K562 (cell line): Measurements from ENCODE around the gene TIMP2. TPM values are rescaled to one million over a fixed set of nuclear protein-coding genes. Genes with fewer than 3 reads are reported as not detected.

Source experiments
- DNMT1 ChIP-seq: fragments of 450-650 bp; IDR thresholded peaks from 2 replicates; pipeline ENCODE4 v1.6.1; 2016; ENCODE audit warnings: antibody characterized with exemption, mild to moderate bottlenecking
- ETV6 ChIP-seq, 3 experiments: fragments of 150-350 bp in 1 of 3; sonication (generic) in 1 of 3; formaldehyde crosslinking in 1 of 3; IDR thresholded peaks; 2 replicates each; pipeline versions ENCODE4 v1.6.1 to v1.8.0; 2014 to 2022; ENCODE audit warnings: borderline replicate concordance in 2 of 3, low read depth in 2 of 3, antibody characterized with exemption in 1 of 3, low read length in 1 of 3, mild to moderate bottlenecking in 1 of 3, missing genetic modification reagents in 1 of 3
- FOXA3 ChIP-seq, 2 experiments: fragments of 450-650 bp in 1 of 2; sonication (generic) in 1 of 2; formaldehyde crosslinking; IDR thresholded peaks in 1 of 2; conservative IDR thresholded peaks in 1 of 2; 2 replicates each; pipeline versions ENCODE4 v1.4.0 to v1.8.0; 2020 to 2022; ENCODE audit warnings: mild to moderate bottlenecking in 2 of 2, missing genetic modification reagents in 1 of 2
- GABPA ChIP-seq: fragments of 200-800 bp; sonication (Bioruptor generic); conservative IDR thresholded peaks from 2 replicates; pipeline ENCODE4 v1.6.1; 2016; ENCODE audit warnings: low read depth, missing genetic modification characterization, missing compliant biosample characterization
- GATAD2A ChIP-seq: fragments of 450-650 bp; IDR thresholded peaks from 2 replicates; pipeline ENCODE4 v1.6.1; 2017
- HDAC2 ChIP-seq: fragments of 450-650 bp; IDR thresholded peaks from 2 replicates; pipeline ENCODE4 v1.6.1; 2016; ENCODE audit warnings: mild to moderate bottlenecking
- NFYB ChIP-seq: IDR thresholded peaks from 2 replicates; pipeline ENCODE4 v1.6.1; 2011; ENCODE audit warnings: mild to moderate bottlenecking, moderate library complexity; ENCODE audit not compliant: insufficient read length; ENCODE audit errors: extremely low read depth
- PRMT5 ChIP-seq: sonication (generic); formaldehyde crosslinking; IDR thresholded peaks from 2 replicates; pipeline ENCODE4 v1.5.0; 2020; ENCODE audit warnings: missing genetic modification reagents
- SIN3A ChIP-seq, 2 experiments: fragments of 150-350 bp in 1 of 2; IDR thresholded peaks; 2 replicates each; pipeline ENCODE4 v1.6.1; 2011 to 2016; ENCODE audit warnings: borderline replicate concordance in 2 of 2, low read depth in 2 of 2, low read length in 2 of 2, mild to moderate bottlenecking in 2 of 2, moderate library complexity in 2 of 2; ENCODE audit not compliant: control insufficient read depth in 1 of 2
- U2AF1 ChIP-seq: fragments of 200-400 bp; formaldehyde crosslinking; optimal IDR thresholded peaks from 2 replicates; pipeline ENCODE3; 2017; ENCODE audit warnings: mild to moderate bottlenecking, low read depth, low read length, moderate library complexity
- U2AF2 ChIP-seq: fragments of 200-400 bp; formaldehyde crosslinking; optimal IDR thresholded peaks from 2 replicates; pipeline ENCODE3; 2017; ENCODE audit warnings: low read depth, mild to moderate bottlenecking, low read length
- ZNF217 ChIP-seq: sonication (generic); formaldehyde crosslinking; IDR thresholded peaks from 2 replicates; pipeline ENCODE4 v1.8.0; 2022; ENCODE audit warnings: mild to moderate bottlenecking, missing genetic modification reagents
- ZNF232 ChIP-seq: sonication (generic); formaldehyde crosslinking; IDR thresholded peaks from 2 replicates; pipeline ENCODE4 v1.8.0; 2022; ENCODE audit warnings: mild to moderate bottlenecking, missing genetic modification reagents
- polyA plus RNA-seq, 8 experiments: library from polyadenylated mRNA; depleted of rRNA in 4 of 8; stranded (reverse) in 5 of 8; unstranded in 3 of 8; fragments of >200 nt; fragmentation: Nextera tagmentation in 2 of 8; fragmentation: Illumina TruSeq in 1 of 8; extraction: Ambion mirVana in 2 of 8; extraction: Trizol in 1 of 8; gene quantifications; 2 replicates each; pipeline versions ENCODE4 v1.2.1 to v1.2.3, GENCODE V29; 2011 to 2014; ENCODE audit warnings: inconsistent platforms in 1 of 8, missing spikeins in 1 of 8
- total RNA-seq, 7 experiments: library from RNA; depleted of rRNA in 6 of 7; stranded (reverse); fragments of >200 nt in 6 of 7; fragmentation: Illumina TruSeq in 2 of 7; extraction: Trizol in 2 of 7; gene quantifications; 2 replicates each; pipeline versions ENCODE4 v1.2.1 to v1.2.3, GENCODE V29; 2011 to 2021; ENCODE audit warnings: low replicate concordance in 1 of 7
- TF ChIP-seq, protein P1 (sequence below): fragments of 250-450 bp; sonication (Bioruptor Pico); IDR thresholded peaks from 2 replicates; pipeline ENCODE4 v1.6.1; 2021; ENCODE audit warnings: mild to moderate bottlenecking
- TF ChIP-seq, protein P2 (sequence below): fragments of 450-650 bp; IDR thresholded peaks from 2 replicates; pipeline ENCODE4 v1.6.1; 2016; ENCODE audit warnings: low read depth, mild to moderate bottlenecking, moderate library complexity
- TF ChIP-seq, protein P3 (sequence below), 2 experiments: fragments of 450-650 bp; IDR thresholded peaks; 2 replicates each; pipeline ENCODE4 v1.6.1; 2016; ENCODE audit warnings: mild to moderate bottlenecking in 2 of 2, borderline replicate concordance in 1 of 2, low read depth in 1 of 2, moderate library complexity in 1 of 2
- TF ChIP-seq, protein P4 (sequence below), 2 experiments: IDR thresholded peaks; 2 replicates each; pipeline ENCODE4 v1.6.1; 2011; ENCODE audit warnings: borderline replicate concordance in 1 of 2, control low read depth in 1 of 2, low read depth in 1 of 2, low read length in 1 of 2, mild to moderate bottlenecking in 1 of 2, mixed read lengths in 1 of 2, moderate library complexity in 1 of 2; ENCODE audit not compliant: insufficient read depth in 1 of 2, insufficient read length in 1 of 2, poor library complexity in 1 of 2, severe bottlenecking in 1 of 2; ENCODE audit errors: extremely low read depth in 1 of 2

TIMP2 gene
- total and polyA plus RNA-seq, 9 of the 15 experiments (the other 6 are each of a cell fraction or from before 2014, with no cell fraction given), result 0.55 TPM; not detected in 8

DNA sequence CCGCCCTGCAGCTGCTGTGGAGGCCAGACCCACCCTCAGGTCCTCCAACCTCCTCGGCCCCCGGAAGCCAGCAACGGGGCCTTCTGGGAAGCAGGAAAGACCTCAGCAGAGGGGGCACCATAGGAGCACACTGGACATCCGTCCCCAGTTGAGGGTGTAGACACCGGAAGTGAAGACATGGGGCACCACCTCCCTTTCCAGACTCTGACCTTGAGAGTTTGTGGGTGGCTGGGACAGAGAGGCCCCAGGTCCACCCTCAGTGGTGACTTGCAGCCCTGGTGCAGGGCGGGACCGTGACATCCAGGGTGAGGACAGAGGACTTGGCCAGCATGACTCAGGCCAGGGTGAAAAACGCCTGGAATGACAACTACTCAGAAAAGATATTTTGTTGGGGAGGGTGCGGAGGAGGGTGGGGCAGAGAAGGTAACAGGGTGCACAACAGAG is 42.1 kb downstream of the TIMP2 start (continued):
- TF ChIP-seq U2AF1, result no peak
- TF ChIP-seq, protein P1, sequence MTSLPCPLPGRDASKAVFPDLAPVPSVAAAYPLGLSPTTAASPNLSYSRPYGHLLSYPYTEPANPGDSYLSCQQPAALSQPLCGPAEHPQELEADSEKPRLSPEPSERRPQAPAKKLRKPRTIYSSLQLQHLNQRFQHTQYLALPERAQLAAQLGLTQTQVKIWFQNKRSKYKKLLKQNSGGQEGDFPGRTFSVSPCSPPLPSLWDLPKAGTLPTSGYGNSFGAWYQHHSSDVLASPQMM (CRISPR knock-in tag), result no peak
- TF ChIP-seq ETV6 (IDR thresholded peaks at IDR 0.05; ENCODE audit: borderline replicate concordance in 1 of 2, low read depth in 2 of 2, low read length in 1 of 2), result no peak
- TF ChIP-seq ETV6 (CRISPR knock-in tag; IDR thresholded peaks at IDR 0.05; ENCODE audit: borderline replicate concordance), result no peak
- TF ChIP-seq, protein P2, sequence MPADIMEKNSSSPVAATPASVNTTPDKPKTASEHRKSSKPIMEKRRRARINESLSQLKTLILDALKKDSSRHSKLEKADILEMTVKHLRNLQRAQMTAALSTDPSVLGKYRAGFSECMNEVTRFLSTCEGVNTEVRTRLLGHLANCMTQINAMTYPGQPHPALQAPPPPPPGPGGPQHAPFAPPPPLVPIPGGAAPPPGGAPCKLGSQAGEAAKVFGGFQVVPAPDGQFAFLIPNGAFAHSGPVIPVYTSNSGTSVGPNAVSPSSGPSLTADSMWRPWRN, result no peak
- no peak for TF ChIP-seq U2AF2
- TF ChIP-seq, protein P3, sequence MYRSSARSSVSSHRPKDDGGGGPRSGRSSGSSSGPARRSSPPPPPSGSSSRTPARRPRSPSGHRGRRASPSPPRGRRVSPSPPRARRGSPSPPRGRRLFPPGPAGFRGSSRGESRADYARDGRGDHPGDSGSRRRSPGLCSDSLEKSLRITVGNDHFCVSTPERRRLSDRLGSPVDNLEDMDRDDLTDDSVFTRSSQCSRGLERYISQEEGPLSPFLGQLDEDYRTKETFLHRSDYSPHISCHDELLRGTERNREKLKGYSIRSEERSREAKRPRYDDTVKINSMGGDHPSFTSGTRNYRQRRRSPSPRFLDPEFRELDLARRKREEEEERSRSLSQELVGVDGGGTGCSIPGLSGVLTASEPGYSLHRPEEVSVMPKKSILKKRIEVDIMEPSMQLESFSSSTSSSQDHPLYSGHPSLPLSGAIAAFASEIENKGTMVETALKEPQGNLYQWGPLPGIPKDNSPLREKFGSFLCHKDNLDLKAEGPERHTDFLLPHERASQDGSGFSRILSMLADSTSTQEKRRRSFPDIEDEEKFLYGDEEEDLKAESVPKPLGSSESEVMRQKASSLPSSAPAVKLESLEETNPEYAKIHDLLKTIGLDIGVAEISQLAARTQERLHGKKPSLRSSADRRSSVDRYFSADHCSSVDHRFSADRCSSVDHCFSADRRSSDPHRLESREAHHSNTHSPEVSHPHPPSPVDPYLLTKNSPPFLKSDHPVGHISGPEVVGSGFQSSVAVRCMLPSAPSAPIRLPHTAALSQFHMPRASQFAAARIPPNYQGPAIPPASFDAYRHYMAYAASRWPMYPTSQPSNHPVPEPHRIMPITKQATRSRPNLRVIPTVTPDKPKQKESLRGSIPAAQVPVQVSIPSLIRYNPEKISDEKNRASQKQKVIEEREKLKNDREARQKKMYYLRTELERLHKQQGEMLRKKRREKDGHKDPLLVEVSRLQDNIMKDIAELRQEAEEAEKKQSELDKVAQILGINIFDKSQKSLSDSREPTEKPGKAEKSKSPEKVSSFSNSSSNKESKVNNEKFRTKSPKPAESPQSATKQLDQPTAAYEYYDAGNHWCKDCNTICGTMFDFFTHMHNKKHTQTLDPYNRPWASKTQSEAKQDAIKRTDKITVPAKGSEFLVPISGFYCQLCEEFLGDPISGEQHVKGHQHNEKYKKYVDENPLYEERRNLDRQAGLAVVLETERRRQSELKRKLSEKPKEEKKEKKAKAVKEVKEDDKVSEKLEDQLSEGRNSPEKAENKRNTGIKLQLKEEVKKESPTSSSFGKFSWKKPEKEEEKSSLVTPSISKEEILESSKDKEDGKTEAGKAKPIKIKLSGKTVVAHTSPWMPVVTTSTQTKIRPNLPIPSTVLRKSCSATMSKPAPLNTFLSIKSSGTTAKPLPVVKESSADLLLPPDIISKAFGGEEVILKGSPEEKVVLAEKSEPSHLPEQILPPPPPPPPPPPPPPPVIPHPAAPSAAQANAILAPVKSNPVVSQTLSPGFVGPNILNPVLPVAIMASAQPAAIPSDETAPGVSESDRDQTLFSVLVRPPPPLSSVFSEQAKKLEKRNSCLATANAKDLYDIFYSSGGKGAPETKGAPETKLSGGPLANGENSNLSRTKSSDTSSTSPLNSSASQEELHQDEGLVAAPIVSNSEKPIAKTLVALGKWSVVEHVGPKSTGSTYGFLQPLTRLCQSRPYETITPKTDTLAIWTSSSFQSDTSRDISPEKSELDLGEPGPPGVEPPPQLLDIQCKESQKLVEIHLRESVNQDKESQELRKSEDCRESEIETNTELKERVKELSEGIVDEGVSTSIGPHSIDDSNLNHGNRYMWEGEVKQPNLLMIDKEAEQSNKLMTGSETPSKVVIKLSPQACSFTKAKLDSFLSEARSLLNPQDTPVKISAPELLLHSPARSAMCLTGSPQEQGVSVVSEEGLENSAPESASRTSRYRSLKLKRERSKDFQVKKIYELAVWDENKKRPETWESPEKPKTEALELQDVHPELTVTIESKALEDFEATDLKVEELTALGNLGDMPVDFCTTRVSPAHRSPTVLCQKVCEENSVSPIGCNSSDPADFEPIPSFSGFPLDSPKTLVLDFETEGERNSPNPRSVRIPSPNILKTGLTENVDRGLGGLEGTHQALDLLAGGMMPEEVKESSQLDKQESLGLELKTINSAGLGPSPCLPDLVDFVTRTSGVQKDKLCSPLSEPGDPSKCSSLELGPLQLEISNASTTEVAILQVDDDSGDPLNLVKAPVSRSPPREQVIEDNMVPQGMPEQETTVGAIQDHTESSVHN (IDR thresholded peaks at IDR 0.05; ENCODE audit: borderline replicate concordance in 1 of 2, low read depth in 1 of 2), result no peak
- no peak for TF ChIP-seq DNMT1
- no peak for TF ChIP-seq ZNF232 (CRISPR knock-in tag)
- TF ChIP-seq, protein P4, sequence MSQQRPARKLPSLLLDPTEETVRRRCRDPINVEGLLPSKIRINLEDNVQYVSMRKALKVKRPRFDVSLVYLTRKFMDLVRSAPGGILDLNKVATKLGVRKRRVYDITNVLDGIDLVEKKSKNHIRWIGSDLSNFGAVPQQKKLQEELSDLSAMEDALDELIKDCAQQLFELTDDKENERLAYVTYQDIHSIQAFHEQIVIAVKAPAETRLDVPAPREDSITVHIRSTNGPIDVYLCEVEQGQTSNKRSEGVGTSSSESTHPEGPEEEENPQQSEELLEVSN (IDR thresholded peaks at IDR 0.05; ENCODE audit: borderline replicate concordance in 1 of 2, extremely low read depth in 1 of 2, insufficient read depth in 1 of 2, insufficient read length in 1 of 2, low read depth in 1 of 2, low read length in 1 of 2, poor library complexity in 1 of 2, severe bottlenecking in 1 of 2), result peak in 1 of 2 experiments; percentile 30
- TF ChIP-seq GABPA (tag), result peak; percentile 90
- no peak for TF ChIP-seq PRMT5
- no peak for TF ChIP-seq GATAD2A
- no peak for TF ChIP-seq FOXA3 (CRISPR knock-in tag; conservative IDR thresholded peaks at IDR 0.05 in 1 of 2, IDR thresholded peaks at IDR 0.05 in 1 of 2)
- no peak for TF ChIP-seq HDAC2
- no peak for TF ChIP-seq NFYB
- TF ChIP-seq SIN3A (IDR thresholded peaks at IDR 0.05; ENCODE audit: borderline replicate concordance in 2 of 2, control insufficient read depth in 1 of 2, low read depth in 2 of 2, low read length in 2 of 2), result no peak
- TF ChIP-seq ZNF217 (CRISPR knock-in tag), result no peak
